HL-60 (cell line): ENCODE results near the gene ATP10A.
"Not testable (repeated sequence)": the region's sequence is repeated elsewhere in the genome, so short reads cannot be mapped to it uniquely, and the experiment has no call there.

Source experiments
- DNase-seq, 2 experiments: peaks; one replicate each; pipeline ENCODE4 v3.0.0-alpha.2; 2010 to 2020; ENCODE audit warnings: low read depth in 1 of 2, low spot score in 1 of 2
- H3K27ac ChIP-seq: fragments of 250-450 bp; sonication (Bioruptor Pico); replicated peaks from 2 replicates; pipeline ENCODE4 v1.5.1; 2020; ENCODE audit warnings: mild to moderate bottlenecking, moderate library complexity
- H3K27me3 ChIP-seq: fragments of 250-450 bp; sonication (Bioruptor Pico); 2 replicates; pipeline ENCODE4 v1.5.1; 2021; ENCODE audit warnings: mild to moderate bottlenecking, moderate library complexity; ENCODE audit not compliant: insufficient read depth, poor library complexity, severe bottlenecking
- H3K4me3 ChIP-seq: replicated peaks from 2 replicates; pipeline ENCODE4 v1.5.1; 2011; ENCODE audit warnings: mild to moderate bottlenecking, control low read depth, low read length; ENCODE audit not compliant: insufficient read depth
- CTCF ChIP-seq: IDR thresholded peaks from one replicate; pipeline ENCODE4 v1.5.1; 2011; ENCODE audit warnings: low read length, control low read depth, inconsistent platforms; ENCODE audit not compliant: insufficient read depth
- GABPA ChIP-seq: IDR thresholded peaks from 2 replicates; pipeline ENCODE4 v1.6.1; 2012; ENCODE audit warnings: low read depth
- POLR2AphosphoS5 ChIP-seq: IDR thresholded peaks from 2 replicates; pipeline ENCODE4 v1.6.1; 2012; ENCODE audit warnings: low read depth
- SPI1 ChIP-seq: IDR thresholded peaks from 2 replicates; pipeline ENCODE4 v1.6.1; 2012; ENCODE audit warnings: low read depth, mild to moderate bottlenecking, borderline replicate concordance
- TF ChIP-seq, protein P1 (sequence below): IDR thresholded peaks from 2 replicates; pipeline ENCODE4 v1.6.1; 2012; ENCODE audit warnings: low read depth; ENCODE audit not compliant: insufficient replicate concordance

ATP10A gene

DNA sequence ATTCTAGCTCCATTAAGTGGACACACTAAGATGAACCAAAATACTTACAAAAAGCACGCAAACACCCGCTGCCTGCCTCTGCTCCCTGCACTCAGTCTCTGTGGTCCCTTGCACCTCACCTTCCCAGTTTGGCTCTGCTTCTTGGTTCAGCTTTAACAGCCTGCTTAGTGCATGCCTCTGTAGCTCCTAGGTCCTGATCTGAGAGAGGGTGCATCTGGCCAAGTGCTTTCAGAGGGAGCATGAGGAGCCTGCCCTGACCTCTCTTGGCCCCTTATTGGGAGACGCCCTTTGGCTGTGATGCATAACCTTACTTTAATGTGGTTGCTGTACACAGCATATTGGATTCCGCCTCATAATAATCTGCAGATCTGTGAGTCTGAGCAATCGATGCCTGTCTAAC lies 21.2 kb upstream of the ATP10A start:
- H3K4me3 ChIP-seq: no peak overlapping the region
- TF ChIP-seq SPI1: no peak
- TF ChIP-seq GABPA: no peak
- TF ChIP-seq, protein P1, sequence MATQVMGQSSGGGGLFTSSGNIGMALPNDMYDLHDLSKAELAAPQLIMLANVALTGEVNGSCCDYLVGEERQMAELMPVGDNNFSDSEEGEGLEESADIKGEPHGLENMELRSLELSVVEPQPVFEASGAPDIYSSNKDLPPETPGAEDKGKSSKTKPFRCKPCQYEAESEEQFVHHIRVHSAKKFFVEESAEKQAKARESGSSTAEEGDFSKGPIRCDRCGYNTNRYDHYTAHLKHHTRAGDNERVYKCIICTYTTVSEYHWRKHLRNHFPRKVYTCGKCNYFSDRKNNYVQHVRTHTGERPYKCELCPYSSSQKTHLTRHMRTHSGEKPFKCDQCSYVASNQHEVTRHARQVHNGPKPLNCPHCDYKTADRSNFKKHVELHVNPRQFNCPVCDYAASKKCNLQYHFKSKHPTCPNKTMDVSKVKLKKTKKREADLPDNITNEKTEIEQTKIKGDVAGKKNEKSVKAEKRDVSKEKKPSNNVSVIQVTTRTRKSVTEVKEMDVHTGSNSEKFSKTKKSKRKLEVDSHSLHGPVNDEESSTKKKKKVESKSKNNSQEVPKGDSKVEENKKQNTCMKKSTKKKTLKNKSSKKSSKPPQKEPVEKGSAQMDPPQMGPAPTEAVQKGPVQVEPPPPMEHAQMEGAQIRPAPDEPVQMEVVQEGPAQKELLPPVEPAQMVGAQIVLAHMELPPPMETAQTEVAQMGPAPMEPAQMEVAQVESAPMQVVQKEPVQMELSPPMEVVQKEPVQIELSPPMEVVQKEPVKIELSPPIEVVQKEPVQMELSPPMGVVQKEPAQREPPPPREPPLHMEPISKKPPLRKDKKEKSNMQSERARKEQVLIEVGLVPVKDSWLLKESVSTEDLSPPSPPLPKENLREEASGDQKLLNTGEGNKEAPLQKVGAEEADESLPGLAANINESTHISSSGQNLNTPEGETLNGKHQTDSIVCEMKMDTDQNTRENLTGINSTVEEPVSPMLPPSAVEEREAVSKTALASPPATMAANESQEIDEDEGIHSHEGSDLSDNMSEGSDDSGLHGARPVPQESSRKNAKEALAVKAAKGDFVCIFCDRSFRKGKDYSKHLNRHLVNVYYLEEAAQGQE: no peak
- no peak for TF ChIP-seq POLR2AphosphoS5
- H3K27me3 ChIP-seq: no peaks in the 10 kb centered on the region
- no peak overlapping the region for H3K27ac ChIP-seq
- DNase-seq: no peak

- TF ChIP-seq SPI1 (no peak), CTCF (no peak), POLR2AphosphoS5 (no peak), GABPA (no peak)
- TF ChIP-seq, protein P1: no peak
- Histone ChIP-seq H3K4me3 (no peak overlapping the region), H3K27me3 (no peaks in the 10 kb centered on the region), H3K27ac (no peak overlapping the region)
- DNase-seq: no peak
Observed at GRCh38 chr15:25883463-25884259, 20.5 kb upstream of the ATP10A start.

DNA sequence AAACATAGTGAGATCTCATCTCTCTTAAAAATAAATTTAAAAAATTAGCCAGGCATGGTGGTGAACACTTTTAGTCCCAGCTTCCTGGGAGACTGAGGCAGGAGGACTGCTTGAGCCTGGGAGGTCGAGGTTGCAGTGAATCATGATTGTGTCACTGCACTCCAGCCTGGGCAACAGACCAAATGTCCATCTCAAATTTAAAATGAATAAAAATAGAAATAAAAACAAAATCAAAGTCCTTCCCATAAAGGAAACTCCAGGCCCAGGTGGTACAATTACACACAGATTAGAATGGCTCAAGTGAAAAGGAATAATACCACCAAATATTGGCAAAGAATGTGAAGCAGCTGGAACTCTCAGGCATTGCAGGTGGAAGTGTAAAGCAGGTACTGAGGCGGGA lies 19.3 kb upstream of the ATP10A start:
- TF ChIP-seq, protein P1: no peak
- TF ChIP-seq CTCF (no peak), GABPA (no peak), SPI1 (no peak)
- H3K27ac ChIP-seq: no peak overlapping the region
- DNase-seq: no peak
- no peaks in the 10 kb centered on the region for H3K27me3 ChIP-seq
- no peak overlapping the region for H3K4me3 ChIP-seq

DNA sequence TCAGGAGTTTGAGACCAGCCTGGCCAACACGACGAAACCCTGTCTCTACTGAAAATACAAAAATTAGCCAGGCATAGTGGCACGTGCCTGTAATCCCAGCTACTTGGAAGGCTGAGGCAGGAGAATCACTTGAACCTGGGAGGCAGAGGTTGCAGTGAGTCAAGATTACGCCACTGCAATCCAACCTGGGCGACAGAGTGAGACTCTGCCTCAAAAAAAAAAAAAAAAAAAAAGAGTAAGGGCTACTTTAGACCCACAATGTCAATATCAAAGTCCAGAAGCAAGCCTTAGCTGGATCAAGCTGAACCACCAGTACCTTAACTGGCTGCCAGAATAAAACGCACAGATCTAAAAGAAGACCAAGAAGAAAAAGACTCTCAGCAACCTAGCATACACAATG lies 17.8 kb upstream of the ATP10A start:
- H3K4me3 ChIP-seq, H3K27me3 ChIP-seq, DNase-seq, H3K27ac ChIP-seq: not testable (repeated sequence)
